Neural crest cell (in vitro differentiated cells): Measurements from ENCODE around the gene CNOT11. TPM values are rescaled to one million over a fixed set of nuclear protein-coding genes. Genes with fewer than 3 reads are reported as not detected.
"Not testable (repeated sequence)": the region's sequence is repeated elsewhere in the genome, so short reads cannot be mapped to it uniquely, and the experiment has no call there.

Experiments used
- DNase-seq: peaks from one replicate; pipeline ENCODE4 v3.0.0; 2021; ENCODE audit warnings: low read depth, mixed read lengths, low spot score
- H3K27ac Mint-ChIP-seq: one replicate; pipeline ENCODE4 v1.8.0; 2021; ENCODE audit warnings: mild to moderate bottlenecking, mixed read lengths; ENCODE audit not compliant: unreplicated experiment
- H3K27me3 Mint-ChIP-seq: 2 replicates; pipeline ENCODE4 v1.8.0; 2021; ENCODE audit warnings: low read depth, mild to moderate bottlenecking, mixed read lengths
- H3K36me3 Mint-ChIP-seq: 2 replicates; pipeline ENCODE4 v1.8.0; 2021; ENCODE audit warnings: low read depth, mild to moderate bottlenecking, mixed read lengths
- H3K4me1 Mint-ChIP-seq: 2 replicates; pipeline ENCODE4 v1.8.0; 2021; ENCODE audit warnings: mixed read lengths
- H3K4me3 Mint-ChIP-seq: one replicate; pipeline ENCODE4 v1.8.0; 2021; ENCODE audit warnings: mild to moderate bottlenecking, mixed read lengths
- H3K9me3 Mint-ChIP-seq: 2 replicates; pipeline ENCODE4 v1.8.0; 2021; ENCODE audit warnings: mixed read lengths
- long read RNA-seq: library from polyadenylated mRNA; unstranded; transcript quantifications from one replicate; pipeline ENCODE4 v2.0.0, GENCODE V29; 2020
- total RNA-seq: library from RNA; stranded (reverse); gene quantifications from 2 replicates; pipeline ENCODE4 v1.2.1, GENCODE V29; 2021
- TF ChIP-seq, protein P1 (sequence below): fragments of 200-600 bp; sonication (generic); conservative IDR thresholded peaks from 2 replicates; pipeline ENCODE4 v1.5.0; 2021; ENCODE audit warnings: antibody characterized with exemption, mild to moderate bottlenecking

Gene CNOT11
- total RNA-seq: 48.2 and 50.4 TPM in 2 replicates
- long read RNA-seq, partial matches to known transcripts: 5 of 9 reads
- long read RNA-seq, other reads (novel, unspliced or antisense): 1 of 9 reads

DNA sequence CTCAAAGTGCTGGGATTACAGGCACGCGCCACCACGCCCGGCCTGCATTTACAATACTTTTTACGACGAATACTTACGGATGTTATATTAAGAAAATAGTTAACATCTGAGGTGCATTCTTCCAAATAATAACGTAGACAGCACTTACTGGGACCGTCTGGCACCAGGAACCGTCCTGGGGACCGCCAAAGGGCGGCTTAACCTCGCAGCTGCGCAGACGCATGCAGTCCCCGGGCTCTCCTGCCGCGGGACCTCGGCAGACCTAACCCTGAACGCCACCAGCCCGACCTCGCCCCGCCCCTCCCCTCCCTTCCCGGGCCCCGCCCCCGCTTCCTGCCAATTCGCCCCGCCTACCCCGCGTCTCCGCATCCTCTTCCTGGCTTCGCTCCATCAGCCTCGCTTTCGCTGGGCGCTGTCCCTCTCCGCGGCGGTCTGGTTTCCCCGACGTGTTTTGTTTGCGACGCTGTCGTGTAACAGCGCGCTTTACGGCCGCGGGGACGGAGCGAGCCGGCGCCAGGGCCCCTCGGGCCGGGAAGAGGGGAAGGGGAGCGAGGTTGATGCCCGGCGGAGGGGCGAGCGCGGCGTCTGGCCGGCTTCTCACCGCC lies at the start of gene CNOT11:
Gene CNOT11 (plus strand): TSS at position 479 of the 605 bp plus-strand sequence. CDS start 79 bp downstream, at position 558.
- TF ChIP-seq, protein P1, sequence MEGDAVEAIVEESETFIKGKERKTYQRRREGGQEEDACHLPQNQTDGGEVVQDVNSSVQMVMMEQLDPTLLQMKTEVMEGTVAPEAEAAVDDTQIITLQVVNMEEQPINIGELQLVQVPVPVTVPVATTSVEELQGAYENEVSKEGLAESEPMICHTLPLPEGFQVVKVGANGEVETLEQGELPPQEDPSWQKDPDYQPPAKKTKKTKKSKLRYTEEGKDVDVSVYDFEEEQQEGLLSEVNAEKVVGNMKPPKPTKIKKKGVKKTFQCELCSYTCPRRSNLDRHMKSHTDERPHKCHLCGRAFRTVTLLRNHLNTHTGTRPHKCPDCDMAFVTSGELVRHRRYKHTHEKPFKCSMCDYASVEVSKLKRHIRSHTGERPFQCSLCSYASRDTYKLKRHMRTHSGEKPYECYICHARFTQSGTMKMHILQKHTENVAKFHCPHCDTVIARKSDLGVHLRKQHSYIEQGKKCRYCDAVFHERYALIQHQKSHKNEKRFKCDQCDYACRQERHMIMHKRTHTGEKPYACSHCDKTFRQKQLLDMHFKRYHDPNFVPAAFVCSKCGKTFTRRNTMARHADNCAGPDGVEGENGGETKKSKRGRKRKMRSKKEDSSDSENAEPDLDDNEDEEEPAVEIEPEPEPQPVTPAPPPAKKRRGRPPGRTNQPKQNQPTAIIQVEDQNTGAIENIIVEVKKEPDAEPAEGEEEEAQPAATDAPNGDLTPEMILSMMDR: no peak
- peak; percentile 98 for DNase-seq
- H3K27ac Mint-ChIP-seq: peak within 1 kb of the TSS; percentile 95
- peaks cover 42% of the 10 kb centered on the region for H3K4me1 Mint-ChIP-seq
- H3K36me3 Mint-ChIP-seq: peaks cover 4% of the 10 kb centered on the region
- no peaks in the 10 kb centered on the region for H3K27me3 Mint-ChIP-seq
- peak within 1 kb of the TSS; percentile 94 for H3K4me3 Mint-ChIP-seq
- no peaks in the 10 kb centered on the region for H3K9me3 Mint-ChIP-seq

- no peaks in the 10 kb centered on the region for H3K27me3 Mint-ChIP-seq
- no peak overlapping the region for H3K27ac Mint-ChIP-seq
- DNase-seq: no peak
- peaks cover 7% of the 10 kb centered on the region for H3K4me1 Mint-ChIP-seq
- peaks cover 2% of the 10 kb centered on the region for H3K9me3 Mint-ChIP-seq
- H3K4me3 Mint-ChIP-seq: no peak overlapping the region
- peaks cover 2% of the 10 kb centered on the region for H3K36me3 Mint-ChIP-seq
- TF ChIP-seq, protein P1: peak; percentile 40
These were observed 48.1 kb upstream of the CNOT11 start for GRCh38 chr2:101204400-101205115.

GRCh38 chr2:101205521-101206479 lies 46.9 kb upstream of the CNOT11 start:
- Mint-ChIP-seq H3K9me3 (peaks cover 4% of the 10 kb centered on the region), H3K27me3 (no peaks in the 10 kb centered on the region), H3K4me1 (peaks cover 7% of the 10 kb centered on the region), H3K4me3 (no peak overlapping the region), H3K36me3 (peaks cover 2% of the 10 kb centered on the region), H3K27ac (no peak overlapping the region)
- peak; percentile 21 for DNase-seq
- TF ChIP-seq, protein P1: peak; percentile 67

DNA sequence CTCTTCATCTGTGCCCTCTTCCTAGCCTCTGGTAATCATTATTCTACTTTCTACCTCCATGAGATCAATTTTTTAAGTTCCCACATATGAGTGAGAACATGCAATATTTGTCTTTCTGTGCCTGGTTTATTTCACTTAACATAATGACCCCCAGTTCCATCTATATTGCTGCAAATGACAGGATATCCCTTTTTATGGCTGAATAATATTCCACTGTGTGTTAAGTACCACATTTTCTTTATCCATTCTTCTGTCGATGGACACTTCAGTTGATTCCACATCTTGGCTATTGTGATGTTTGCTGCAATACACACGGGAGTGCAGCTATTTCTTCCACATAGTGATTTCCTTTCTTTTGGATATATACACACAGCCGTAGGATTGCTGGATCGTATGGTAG lies 43.9 kb upstream of the CNOT11 start:
- DNase-seq: no peak
- Mint-ChIP-seq H3K4me1 (peaks cover 7% of the 10 kb centered on the region), H3K9me3 (peaks cover 9% of the 10 kb centered on the region), H3K27me3 (no peaks in the 10 kb centered on the region), H3K36me3 (peaks cover 7% of the 10 kb centered on the region), H3K27ac (no peak overlapping the region), H3K4me3 (no peak overlapping the region)
- TF ChIP-seq, protein P1: no peak

GRCh38 chr2:101219246-101219645 lies 33.4 kb upstream of the CNOT11 start:
- Mint-ChIP-seq H3K27me3 (no peaks in the 10 kb centered on the region), H3K4me1 (no peaks in the 10 kb centered on the region), H3K9me3 (no peaks in the 10 kb centered on the region), H3K4me3 (no peak overlapping the region), H3K27ac (no peak overlapping the region), H3K36me3 (no peaks in the 10 kb centered on the region)
- TF ChIP-seq, protein P1: no peak
- DNase-seq: no peak

GRCh38 chr2:101220091-101220490 lies 32.6 kb upstream of the CNOT11 start:
- not testable (repeated sequence) for H3K9me3 Mint-ChIP-seq, H3K4me3 Mint-ChIP-seq, DNase-seq, H3K27me3 Mint-ChIP-seq, H3K4me1 Mint-ChIP-seq, H3K36me3 Mint-ChIP-seq, H3K27ac Mint-ChIP-seq
